Tibial nerve (tissue), 3 donors: ENCODE measurements around the gene NPAS1.

Source experiments
- CTCF ChIP-seq, 5 experiments: fragments of 200-600 bp in 3 of 5; fragments of 450-650 bp in 2 of 5; sonication (generic) in 3 of 5; IDR thresholded peaks; one replicate each; pipeline ENCODE4 v1.5.1; 2016 to 2019; ENCODE audit warnings: antibody characterized with exemption in 5 of 5, mild to moderate bottlenecking in 3 of 5, moderate library complexity in 2 of 5
- POLR2A ChIP-seq, 2 donors: fragments of 450-650 bp; IDR thresholded peaks; one replicate each; pipeline ENCODE4 v1.6.1; 2017; ENCODE audit warnings: antibody characterized with exemption in 2 of 2, mild to moderate bottlenecking in 2 of 2, moderate library complexity in 2 of 2

GRCh38 chr19:47075179-47075810, 55.7 kb downstream of the NPAS1 start:
- TF ChIP-seq CTCF (IDR thresholded peaks at IDR 0.05) = no peak
- TF ChIP-seq POLR2A (IDR thresholded peaks at IDR 0.05) = no peak
